Measurements from ENCODE around the gene TRAPPC14.

DNA sequence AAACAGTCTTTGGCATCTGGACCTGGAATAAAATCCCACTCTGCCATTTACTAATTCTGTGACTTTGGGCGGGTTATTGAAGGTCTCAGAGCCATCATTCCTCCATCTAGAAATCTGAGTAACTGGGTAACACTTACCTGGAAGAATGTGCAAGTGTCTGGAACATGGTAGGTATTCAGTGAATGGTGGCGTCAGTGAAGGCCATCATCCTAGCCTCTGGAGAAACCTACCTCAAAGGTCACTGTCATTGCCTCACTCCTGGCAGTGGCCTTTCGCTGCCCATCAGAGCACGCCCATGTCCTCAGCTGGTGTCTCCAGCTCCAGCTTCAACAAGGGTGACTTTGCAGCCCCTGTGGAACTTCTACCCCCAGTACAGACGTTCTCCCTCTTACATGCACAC is 5.3 kb upstream of the TRAPPC14 start:
- TF ChIP-seq EZH2 (IDR thresholded peaks at IDR 0.05; ENCODE audit: low read depth) = no peak
- TF ChIP-seq, protein P1, sequence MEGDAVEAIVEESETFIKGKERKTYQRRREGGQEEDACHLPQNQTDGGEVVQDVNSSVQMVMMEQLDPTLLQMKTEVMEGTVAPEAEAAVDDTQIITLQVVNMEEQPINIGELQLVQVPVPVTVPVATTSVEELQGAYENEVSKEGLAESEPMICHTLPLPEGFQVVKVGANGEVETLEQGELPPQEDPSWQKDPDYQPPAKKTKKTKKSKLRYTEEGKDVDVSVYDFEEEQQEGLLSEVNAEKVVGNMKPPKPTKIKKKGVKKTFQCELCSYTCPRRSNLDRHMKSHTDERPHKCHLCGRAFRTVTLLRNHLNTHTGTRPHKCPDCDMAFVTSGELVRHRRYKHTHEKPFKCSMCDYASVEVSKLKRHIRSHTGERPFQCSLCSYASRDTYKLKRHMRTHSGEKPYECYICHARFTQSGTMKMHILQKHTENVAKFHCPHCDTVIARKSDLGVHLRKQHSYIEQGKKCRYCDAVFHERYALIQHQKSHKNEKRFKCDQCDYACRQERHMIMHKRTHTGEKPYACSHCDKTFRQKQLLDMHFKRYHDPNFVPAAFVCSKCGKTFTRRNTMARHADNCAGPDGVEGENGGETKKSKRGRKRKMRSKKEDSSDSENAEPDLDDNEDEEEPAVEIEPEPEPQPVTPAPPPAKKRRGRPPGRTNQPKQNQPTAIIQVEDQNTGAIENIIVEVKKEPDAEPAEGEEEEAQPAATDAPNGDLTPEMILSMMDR (conservative IDR thresholded peaks at IDR 0.05) = no peak
